Measurements from ENCODE around the gene HSD11B1L.
"Not testable (repeated sequence)": the region's sequence is repeated elsewhere in the genome, so short reads cannot be mapped to it uniquely, and the experiment has no call there.

The HSD11B1L gene

DNA sequence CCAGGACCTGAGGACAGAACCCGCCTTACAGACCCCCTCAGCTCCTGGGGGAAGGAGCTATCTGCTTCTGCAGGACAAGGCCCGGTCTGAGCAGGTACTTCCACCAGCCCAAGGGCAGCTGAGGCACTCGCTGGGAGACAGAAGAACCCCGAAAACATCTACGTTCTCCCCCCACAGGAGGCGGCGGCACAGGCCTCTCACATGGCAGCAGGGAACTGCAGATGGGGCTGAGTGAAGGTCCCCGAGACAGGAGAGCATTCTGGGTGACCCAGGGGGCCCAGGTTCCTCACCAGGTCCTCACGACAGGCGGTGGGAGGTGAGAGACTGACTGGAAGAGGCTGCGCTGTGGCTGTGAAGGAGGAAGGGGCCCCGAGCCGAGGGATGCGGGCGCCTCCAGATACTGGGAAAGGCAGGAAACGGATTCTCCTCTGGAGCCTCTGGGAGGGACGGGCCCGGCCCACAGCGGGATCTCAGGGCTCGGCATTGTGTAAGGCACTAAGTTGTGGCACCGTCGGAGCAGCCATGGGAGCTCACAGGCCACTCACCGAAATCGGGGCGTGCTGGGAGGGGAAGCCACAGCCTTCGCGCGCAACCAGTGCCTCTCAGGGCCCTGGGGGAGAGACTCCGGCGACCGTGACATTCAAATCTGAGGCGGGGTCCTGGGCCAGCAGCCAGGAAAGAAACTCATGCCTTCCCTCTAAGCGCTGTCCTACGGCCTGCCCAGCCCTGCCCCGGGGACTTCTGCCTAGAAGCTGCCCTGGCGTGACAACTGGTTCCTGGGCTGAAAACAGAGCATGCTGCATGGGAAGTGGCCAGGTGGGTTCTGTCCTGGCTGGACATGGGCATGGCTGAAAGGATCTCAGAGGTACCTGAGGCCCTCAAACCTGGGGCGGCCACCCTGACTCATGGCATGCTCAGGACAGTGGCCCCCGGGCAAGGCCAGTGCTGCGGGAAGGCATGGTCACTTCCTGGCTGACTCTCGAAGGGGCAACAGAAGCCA is 23.3 kb downstream of the HSD11B1L start:
- DNase-seq, result no peak

DNA sequence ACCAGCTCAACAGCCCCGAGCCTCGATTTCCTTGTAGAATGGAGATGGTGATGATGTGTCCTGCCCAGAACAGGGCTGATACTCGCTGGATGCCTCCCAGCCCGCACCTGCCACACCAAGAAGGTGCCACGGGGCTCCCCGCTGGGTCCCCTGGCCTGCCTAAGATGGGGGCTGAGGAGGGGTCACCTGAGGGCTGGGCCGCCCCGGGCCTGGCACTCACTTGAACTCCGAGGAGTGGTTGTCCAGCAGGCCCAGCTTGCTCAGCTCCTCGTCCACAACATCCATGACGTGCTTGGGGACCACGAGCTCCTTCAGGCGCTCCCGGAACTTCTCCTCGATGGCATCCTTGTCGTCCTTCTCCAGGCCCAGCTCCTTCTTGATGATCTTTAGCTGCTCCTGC is 24.7 kb downstream of the HSD11B1L start:
- no peak for DNase-seq

DNA sequence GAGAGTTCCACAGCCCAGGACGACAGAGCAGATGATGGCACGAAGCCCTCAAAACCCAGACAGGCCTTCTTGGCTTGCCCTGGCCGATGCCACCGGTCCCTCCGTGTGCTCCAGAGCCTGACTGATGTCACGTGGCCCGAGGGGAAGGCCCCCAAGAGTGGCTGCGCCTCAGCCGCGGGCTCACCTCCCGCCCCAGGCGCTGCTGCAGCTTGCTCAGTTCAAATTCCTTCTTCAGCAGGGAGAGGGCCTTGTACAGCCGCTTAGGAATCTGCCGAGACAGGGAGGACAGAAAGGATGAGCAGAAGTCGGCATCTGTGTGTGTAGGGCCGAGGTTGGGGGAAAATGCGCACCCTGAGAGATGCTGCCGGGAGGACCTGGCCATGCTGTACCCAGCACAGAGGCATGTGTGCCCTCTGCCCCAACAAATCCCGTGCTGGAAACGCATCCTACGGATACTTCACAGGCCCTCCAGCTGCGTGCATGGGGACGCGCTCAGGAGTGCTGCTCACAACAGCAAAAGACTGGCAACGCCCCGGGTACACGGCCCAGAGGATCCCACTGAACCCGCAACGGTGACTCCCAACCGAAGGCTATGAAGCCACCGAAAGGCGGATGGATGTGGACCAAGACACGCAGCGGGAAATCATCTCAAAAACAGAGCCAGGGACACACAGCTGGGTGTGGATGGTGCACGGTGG is 26.2 kb downstream of the HSD11B1L start:
- DNase-seq, result no peak

DNA sequence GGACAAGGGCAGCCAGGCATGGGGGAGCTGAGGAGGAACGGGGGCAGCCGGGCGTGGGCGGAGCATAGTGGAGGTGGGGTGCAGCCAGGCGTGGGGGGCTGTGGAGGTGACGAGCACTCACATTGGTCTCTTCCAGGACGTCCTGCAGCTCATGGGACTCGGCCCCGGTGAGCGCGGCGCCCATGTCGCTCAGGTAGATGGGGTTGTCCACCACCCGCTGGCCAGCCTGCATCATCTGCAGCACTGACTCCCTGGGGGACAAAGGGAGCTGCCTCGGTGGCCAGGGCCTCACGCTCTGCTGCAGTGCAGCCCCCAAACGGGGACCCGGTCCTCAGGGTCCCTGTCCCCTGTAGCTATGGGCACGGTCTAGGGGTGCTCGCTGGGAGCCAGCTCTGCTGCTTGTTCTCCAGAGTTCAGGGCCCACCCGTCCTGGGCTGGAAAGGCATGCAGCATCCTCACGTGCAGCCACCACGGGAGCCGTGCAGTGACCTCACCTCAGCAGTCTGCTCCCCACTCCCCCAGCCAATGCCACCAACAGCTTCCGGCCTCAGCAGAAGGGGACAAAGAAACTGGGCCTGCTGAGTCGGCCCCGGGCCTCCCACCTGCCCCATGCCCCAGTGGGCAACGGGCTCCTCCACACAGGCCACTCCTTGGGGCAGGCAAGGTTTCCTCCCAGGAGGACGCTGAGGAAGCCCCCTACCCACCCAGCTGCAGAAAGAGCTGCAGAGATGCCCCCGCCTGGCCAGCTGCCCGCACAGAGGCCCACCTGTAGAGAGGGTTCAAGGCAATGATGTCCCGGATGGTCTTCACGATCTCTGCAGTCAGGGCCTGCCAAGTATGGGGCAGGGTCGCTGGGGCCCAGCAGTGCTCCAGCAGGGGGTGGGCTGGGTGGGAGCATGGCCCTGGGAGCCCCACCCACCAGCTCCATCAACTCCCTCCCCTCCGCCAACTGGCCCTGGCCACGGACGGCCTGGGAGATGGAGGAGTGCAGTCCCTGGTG is 27.0 kb downstream of the HSD11B1L start:
- no peak for DNase-seq

DNA sequence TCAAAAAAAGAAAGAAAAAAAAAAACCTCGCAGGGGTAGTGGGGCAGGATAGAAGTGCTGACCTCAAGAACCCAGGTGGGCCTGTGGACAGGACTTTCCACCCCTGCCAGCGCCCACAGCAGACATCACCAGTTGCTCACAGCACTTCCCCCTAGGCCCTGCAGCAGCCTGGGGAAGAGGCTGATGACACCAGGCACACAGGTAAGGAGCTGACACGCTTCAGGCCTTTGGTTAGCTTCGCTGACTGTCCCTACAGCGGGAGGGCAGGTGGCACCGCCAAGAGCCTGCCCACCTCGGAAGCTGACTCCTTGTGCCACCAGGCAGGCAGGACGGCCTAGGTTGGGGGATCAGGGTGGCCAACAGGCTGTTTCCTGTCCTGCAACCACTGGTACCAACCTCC is 30.2 kb downstream of the HSD11B1L start:
- no peak for DNase-seq

DNA sequence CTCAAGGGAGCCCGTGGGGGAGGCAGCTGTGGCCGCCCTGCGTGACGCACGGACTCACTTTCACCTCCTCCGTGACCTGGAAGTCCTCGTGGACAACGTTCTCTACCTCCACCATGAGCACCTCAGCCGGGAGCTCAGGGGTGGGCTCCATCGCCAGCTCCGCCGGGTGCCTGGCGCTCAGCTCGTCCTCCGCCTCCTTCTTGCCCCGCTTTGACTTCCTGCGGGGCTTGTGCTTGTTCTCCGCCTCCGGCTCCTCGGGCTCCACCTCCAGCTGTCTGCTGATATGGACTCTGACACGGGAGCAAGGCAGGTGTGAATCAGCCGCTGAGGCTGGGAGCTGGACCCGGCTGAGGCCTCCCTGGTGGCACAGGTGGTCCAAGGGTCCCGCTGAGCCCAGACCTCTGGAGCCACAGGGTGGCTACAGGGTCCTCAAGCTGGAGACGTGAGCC is 30.9 kb downstream of the HSD11B1L start:
- no peak for DNase-seq

DNA sequence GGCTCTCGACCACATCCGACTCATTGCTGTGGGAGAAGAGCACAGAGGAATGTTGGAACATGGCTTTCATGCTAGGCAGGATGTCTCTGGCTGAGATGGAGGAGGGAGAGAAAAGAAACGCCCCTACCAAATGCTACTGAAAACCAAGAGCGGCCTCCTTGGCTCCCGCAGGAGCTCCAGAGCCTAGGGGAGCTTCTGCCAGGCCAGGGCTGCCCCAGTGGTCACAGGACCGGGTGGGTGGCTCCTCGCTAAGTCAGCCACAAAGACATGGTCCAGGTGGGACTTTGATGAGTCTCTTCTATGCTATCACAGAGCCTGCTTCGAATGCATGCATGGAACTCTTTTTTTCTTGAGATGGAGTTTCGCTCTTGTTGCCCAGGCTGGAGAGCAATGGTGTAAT is 32.4 kb downstream of the HSD11B1L start:
- DNase-seq, result no peak

DNA sequence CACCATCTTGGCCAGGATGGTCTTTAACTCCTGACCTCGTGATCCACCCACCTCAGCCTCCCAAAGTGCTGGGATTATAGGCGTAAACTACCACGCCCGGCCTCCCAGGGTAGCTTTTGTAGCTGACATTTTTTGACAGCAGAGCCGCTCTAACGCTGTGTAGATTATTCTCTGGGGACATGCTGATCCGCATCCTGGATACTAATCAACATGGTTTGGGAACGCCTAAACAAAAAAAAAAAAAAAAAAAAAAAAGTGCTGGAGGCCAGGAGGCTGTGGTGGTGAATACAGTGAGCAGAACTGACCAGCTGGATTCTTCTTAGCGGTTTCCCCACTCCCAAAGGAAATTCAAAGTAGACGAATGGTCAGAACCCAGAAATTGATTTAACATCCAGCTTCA is 34.0 kb downstream of the HSD11B1L start:
- DNase-seq, result no peak

DNA sequence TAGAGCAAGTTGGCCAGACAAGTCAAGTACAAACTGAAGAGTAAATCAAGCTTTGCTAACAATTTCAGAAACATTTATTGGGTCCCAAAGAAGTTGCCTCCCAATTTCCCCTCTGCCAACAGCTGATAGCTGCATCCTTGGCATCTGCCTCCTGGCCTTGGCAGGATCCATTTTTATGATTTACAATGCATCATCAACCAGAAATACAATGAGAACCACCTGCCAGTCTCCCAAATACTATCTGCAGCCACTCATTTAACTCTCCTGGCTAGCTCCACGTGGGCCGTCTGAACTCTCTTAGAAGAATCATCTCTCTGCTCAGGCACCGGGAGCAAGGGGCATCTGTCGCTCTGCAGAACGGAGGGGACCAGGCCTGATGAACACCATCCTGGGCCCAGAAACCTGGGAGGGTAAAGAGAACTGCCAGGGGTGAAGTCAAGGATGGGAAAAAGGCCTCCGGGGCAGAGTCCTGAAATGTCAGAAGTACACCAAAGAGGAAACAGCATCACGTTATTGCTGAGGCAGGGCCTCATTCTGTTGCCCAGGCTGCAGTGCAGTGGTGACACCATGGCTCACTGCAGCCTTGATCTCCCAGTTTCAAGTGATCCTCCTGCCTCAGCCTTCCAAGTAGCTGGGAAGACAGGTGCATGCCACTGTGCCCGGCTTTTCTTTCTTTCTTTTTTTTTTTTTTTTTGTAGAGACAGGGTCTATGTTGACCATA is 36.5 kb downstream of the HSD11B1L start:
- no peak for DNase-seq

DNA sequence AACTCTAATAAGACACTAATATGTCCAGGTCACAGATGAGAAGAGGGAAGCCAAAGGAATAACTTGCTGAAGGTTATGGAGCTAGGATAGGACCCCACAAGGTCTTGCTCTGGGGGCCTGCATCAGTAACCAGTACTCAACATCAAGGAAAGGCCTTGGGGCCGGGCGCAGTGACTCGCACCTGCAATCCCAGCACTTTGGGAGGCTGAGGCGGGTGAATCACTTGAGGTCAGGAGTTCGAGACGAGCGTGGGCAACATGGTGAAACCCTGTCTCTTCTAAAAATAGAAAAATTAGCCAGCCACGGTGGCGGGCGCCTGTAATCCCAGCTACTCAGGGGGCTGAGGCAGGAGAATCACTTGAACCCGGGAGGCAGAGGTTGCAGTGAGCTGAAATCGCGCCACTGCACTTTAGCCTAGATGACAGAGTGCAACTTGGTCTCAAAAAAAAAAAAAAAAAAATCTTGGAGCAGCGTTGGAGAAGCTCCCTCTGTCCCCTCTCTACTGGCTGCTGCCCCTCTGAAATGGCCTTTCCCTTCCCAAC is 37.3 kb downstream of the HSD11B1L start:
- DNase-seq, result no peak

DNA sequence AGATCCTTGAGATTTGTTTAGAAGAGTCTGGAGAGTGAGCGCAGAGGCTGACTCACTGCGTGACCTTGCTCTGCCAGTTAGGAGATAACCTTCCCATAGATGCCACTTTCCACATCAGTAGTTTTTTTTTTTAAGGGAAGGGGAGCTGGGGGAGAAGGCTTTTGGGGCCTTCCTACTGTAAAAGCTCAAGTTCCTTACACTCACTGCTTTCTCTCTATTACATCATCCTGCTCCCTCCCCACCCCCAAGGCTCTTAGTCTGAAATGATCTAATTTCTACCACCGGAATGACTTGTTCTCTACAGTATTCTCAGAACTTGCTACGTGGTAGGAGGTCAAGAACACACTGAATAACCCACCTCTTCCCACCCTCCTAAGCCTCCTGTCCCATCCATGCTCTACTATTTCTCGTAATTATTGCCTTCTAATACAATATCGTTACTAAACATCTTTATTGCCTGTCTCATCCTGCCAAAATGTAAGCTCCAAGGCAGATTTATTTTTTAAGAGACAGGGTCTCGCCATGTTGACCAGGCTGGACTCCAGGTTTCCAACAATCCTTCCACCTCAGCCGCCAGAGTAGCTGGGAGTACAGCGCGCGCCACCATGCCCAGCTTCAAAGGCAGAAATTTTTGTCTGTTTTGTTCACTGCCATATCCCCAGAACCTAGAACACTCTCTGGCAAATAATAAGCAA is 37.9 kb downstream of the HSD11B1L start:
- peak; percentile 36 for DNase-seq

DNA sequence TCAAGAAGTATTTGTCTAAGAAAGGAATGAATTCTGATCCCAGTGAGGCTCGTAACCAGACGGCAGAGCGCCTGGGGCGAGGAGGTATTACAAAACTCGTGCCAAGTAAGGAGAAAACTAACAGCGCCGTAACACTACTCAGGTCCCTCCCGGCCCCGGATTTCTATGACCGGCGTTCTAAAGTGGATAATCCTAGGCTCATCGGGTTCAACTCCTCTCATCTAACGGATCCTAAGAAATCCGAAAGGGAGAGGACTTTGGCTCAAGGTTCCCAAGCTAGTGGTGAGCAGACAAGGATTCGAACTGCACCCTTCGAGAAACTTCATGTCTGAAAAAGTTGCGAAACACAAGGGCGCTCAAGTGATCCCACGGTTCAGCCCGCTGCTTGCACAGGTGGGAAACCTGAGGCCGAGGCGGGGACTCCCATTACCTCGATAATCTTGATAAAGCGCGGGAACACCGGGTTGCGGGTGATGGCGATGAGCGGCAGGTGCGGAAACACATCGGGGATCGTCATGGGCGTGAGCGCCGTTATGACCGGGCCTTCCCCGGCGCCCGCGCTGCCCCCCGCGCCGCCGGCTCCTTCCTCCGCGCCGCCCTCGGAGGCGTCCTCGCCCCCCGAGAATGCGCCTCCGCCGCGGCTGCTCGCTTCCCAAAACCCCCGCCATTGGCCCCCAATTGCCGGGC is 38.6 kb downstream of the HSD11B1L start:
- DNase-seq, result peak; percentile 42

DNA sequence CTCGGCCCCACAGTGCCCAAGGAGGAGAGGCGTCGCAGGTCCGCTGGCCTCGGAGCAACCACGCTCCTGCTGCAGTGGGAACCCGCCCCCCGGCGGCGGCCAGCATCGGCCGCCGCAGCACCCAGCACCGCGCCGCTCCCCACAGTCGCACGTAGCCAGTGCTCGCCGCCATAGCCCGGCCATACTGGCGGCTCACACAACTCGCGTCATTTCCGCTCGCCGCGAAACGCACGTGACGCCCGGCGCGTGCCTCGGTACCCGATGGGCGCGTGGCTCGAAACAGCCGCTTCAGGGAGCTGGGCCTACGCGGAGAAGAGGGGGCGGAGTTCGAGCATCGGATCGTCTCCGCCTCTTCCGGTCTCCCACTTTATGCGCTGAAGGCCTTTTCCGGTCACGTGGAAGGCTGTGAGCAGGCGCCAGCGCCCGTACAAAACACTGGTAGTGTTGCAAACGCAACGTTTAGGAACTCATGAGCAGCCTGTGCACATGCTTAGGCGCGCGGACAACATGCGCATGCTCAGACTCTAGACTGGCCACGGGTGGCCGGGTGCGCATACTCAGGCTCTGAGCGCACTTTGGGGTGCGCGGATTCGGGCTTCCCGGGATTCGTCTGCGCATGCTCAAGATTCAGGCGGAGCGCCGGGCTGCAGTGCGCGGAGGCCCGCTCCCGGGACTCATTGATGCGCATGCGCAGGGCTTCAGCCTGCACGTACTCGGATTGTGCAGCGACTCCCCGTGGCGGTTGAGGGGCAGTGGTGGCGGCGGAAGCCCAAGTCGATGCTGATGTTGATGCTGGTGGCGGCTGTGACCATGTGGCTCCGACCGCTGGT is 39.3 kb downstream of the HSD11B1L start, which contains the start of the genes CATSPERD and LONP1:
Gene CATSPERD, plus strand, starts transcription at position 677 of the 830 bp plus-strand sequence. Its CDS starts 101 bp downstream, at position 778.
Gene LONP1, minus strand, starts transcription at position 186 of the 830 bp plus-strand sequence. Its CDS starts 14 bp downstream, at position 172.
- peak; percentile 99 for DNase-seq

DNA sequence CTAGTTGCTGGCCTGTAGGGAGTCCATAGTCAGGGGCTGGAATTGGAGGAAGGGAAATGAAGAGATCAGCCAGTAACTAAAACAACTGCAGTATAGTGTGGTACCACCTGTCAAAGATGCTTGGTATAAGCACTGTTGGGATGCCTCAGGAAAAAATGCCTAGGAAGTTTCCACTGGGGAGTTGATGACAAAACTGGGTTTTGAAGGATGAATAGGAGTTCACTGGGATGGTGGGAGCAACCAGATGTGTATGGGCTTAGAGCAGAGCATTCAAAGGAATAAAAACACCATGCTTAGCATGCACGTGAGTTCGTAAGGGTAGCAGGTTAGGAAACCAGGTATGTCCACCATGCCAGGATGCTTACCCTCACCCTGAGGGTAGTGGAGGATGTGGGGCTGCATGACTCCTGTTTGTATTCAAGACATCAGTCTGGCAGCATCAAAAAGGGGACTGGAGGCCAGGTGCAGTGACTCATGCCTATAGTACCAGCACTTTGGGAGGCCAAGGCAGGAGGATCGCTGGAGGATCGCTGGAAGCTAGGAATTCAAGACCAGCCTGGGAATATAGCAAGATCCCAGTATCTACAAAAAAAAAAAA is 46.7 kb downstream of the HSD11B1L start:
- DNase-seq, result no peak

DNA sequence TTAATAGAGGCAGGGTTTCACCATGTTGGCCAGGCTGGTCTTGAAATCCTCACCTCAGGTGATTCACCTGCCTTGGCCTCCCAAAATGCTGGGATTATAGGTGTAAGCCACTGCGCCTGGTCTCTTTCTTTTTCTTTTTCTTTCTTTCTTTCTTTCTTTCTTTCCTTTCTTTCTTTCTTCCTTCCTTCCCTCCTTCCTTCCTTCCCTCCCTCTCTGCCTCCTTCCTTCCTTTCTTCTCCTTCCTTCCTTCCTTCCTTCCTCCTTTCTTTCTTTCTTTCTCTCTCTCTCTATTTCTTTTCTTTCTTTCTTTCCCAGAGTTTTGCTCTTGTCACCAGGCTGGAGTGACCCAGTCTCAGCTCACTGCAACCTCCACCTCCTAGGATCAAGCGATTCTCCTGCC is 52.3 kb downstream of the HSD11B1L start:
- not testable (repeated sequence) for DNase-seq

All from RPMI8226 (cell line).